Measurements from ENCODE around the gene ZNRF3. TPM values are rescaled to one million over a fixed set of nuclear protein-coding genes. Genes with fewer than 3 reads are reported as not detected.

The ZNRF3 gene
- total RNA-seq, 2 donors from 2014 or later = 7.9 to 11.5 TPM

- no peak for TF ChIP-seq CTCF (IDR thresholded peaks at IDR 0.05)
- H3K4me1 ChIP-seq = peaks cover 0 to 62% of the 10 kb centered on the region in 2 donors
- H3K27ac ChIP-seq = peak overlapping the region; percentile 43 to 53
- H3K36me3 ChIP-seq = no peaks in the 10 kb centered on the region
- H3K9me3 ChIP-seq = no peaks in the 10 kb centered on the region
- H3K27me3 ChIP-seq = no peaks in the 10 kb centered on the region
- H3K4me3 ChIP-seq = no peak overlapping the region
- no peak for DNase-seq (ENCODE audit: low spot score)
Measured at GRCh38 chr22:29078036-29078868, 194.9 kb downstream of the ZNRF3 start.

DNA sequence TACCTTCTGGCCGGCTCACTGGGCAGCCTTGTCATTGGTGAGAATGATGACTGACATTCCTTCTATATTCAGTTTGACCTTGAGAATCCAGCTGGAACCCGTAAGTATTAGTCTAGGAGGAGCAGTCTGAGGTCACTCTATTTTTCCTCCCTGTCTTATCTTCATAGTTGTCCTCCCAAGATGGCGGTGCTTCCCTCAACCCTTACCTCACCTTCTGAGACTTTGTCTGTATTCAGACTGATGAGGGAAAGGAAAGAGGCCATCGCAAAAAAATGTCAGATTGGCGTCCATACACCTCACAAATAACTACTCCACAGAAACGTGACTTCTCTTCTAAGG is 195.5 kb downstream of the ZNRF3 start:
- Histone ChIP-seq H3K27me3 (no peaks in the 10 kb centered on the region), H3K9me3 (no peaks in the 10 kb centered on the region), H3K4me3 (no peak overlapping the region), H3K4me1 (peaks cover 0 to 56% of the 10 kb centered on the region in 2 donors), H3K36me3 (no peaks in the 10 kb centered on the region), H3K27ac (peak overlapping the region; percentile 43 to 53)
- no peak for DNase-seq (ENCODE audit: low spot score)
- no peak for TF ChIP-seq CTCF (IDR thresholded peaks at IDR 0.05)

GRCh38 chr22:29079218-29079901 is 196.0 kb downstream of the ZNRF3 start:
- DNase-seq (ENCODE audit: low spot score) = no peak
- H3K4me1 ChIP-seq = peaks cover 0 to 54% of the 10 kb centered on the region in 2 donors
- no peaks in the 10 kb centered on the region for H3K27me3 ChIP-seq
- H3K27ac ChIP-seq = peak overlapping the region; percentile 43 to 53
- no peaks in the 10 kb centered on the region for H3K9me3 ChIP-seq
- H3K4me3 ChIP-seq = no peak overlapping the region
- H3K36me3 ChIP-seq = no peaks in the 10 kb centered on the region
- TF ChIP-seq CTCF (IDR thresholded peaks at IDR 0.05) = no peak

DNA sequence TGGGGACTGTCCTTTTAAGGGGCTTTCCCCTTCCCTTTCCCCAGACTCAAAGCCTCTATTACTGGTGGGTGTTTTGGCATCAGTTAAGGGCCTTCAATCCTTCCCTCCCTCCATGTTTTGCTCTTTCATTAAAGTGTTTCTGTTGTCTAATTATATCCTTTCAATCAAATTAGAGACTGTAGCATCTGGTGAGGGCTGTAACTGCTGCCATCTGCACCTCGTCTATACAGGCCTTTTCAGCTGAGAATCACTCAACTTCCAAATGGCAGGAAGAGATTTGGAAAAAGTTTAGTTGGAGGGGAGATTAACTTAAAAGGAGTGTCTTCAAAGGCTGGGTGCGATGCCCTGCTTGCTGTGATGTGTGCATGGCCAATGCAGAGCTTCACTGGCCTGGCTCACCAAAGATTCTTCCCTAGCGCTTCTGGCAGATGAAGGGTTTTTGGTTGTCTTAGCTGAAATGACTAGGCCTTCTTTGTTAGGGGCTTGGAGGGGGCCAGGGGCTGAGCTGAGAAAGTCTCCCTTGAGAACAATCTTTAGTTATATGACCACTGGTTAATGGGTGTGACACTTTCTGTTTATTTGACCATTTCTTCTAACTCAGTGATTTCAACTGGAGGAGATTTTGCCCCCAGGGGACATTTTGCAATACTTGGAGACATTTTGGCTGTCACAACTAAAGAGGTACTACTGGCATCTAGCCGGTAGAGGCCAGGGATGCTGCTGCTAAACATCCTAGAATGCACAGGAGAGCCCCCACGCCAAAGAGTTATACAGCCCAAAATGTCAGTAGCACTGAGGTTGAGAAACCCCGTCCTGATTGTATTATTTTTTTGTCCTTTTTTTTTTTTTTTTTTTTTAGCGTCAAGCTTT is 197.0 kb downstream of the ZNRF3 start:
- Histone ChIP-seq H3K27ac (peak overlapping the region in 1 of 2 donors; percentile 31), H3K27me3 (no peaks in the 10 kb centered on the region), H3K36me3 (no peaks in the 10 kb centered on the region), H3K9me3 (no peaks in the 10 kb centered on the region), H3K4me3 (no peak overlapping the region), H3K4me1 (peaks cover 0 to 47% of the 10 kb centered on the region in 2 donors)
- no peak for DNase-seq (ENCODE audit: low spot score)
- TF ChIP-seq CTCF (IDR thresholded peaks at IDR 0.05) = no peak

DNA sequence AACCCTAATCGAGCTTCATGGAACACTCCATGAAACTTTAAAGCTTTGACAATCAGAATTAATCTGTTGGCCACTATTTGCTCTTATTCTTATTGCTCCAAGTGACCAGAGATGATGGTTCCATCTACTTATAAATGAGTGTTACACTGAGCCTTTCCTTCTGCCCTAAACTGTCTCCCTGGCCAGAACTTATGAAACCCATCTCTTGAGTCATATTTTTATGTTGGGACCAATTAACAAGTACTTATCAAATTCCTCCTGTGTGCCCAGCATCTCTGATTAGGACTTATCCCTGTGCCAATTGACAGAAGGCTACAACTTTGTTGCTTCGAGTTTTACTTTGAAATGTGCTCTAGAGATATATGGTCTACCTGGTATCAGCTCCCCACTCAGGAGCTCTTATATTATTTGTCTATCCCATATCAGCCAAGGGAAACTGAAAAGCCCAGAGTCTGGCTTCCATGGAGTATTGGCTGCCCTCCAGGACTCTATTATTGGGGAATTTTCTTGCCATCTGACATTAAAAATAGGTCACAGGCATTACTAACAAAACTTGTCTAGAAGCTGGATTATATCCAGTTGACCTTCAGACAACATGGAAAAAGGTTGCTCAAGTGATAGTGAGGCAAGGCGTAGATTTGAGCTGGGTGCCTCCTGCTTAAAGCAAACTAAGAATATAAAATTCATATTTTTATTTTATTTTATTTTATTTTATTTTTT is 198.3 kb downstream of the ZNRF3 start:
- H3K27ac ChIP-seq = peak overlapping the region; percentile 50 to 52
- TF ChIP-seq CTCF (IDR thresholded peaks at IDR 0.05) = no peak
- no peaks in the 10 kb centered on the region for H3K9me3 ChIP-seq
- H3K27me3 ChIP-seq = no peaks in the 10 kb centered on the region
- H3K4me3 ChIP-seq = no peak overlapping the region
- DNase-seq (ENCODE audit: low spot score) = no peak
- peaks cover 0 to 45% of the 10 kb centered on the region in 2 donors for H3K4me1 ChIP-seq
- no peaks in the 10 kb centered on the region for H3K36me3 ChIP-seq

All from right atrium auricular region (tissue), 2 donors.